ENCODE data around the gene LHFPL6.

DNA sequence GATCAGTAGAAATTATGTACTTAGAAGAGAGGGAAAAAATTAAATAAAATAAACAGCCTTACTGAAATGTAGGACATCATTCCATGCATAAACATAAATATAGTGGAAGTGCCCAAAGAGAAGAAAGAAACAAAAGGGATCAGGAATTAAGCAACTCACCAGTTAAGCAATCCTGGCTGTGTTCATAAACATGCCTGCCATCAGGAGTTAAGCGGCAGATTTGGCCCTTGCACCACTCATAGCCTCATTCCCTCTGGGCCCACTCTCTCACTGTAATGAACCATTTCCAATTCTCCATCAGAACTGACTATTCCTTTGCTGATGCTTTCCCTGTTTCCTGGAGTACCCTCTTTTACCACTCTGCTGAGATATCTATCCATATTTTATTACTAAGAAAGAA lies 281.4 kb downstream of the LHFPL6 start:
- TF ChIP-seq, protein P1, sequence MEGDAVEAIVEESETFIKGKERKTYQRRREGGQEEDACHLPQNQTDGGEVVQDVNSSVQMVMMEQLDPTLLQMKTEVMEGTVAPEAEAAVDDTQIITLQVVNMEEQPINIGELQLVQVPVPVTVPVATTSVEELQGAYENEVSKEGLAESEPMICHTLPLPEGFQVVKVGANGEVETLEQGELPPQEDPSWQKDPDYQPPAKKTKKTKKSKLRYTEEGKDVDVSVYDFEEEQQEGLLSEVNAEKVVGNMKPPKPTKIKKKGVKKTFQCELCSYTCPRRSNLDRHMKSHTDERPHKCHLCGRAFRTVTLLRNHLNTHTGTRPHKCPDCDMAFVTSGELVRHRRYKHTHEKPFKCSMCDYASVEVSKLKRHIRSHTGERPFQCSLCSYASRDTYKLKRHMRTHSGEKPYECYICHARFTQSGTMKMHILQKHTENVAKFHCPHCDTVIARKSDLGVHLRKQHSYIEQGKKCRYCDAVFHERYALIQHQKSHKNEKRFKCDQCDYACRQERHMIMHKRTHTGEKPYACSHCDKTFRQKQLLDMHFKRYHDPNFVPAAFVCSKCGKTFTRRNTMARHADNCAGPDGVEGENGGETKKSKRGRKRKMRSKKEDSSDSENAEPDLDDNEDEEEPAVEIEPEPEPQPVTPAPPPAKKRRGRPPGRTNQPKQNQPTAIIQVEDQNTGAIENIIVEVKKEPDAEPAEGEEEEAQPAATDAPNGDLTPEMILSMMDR (conservative IDR thresholded peaks at IDR 0.05): no peak
- TF ChIP-seq EZH2 (IDR thresholded peaks at IDR 0.05; ENCODE audit: low read depth): no peak

Data from PC-9 (cell line).